GM10847 (cell line): ENCODE measurements around the gene BTN1A1.

Experiments
- POLR2A ChIP-seq: IDR thresholded peaks from 2 replicates; pipeline ENCODE4 v1.6.1; 2011; ENCODE audit not compliant: insufficient read length; ENCODE audit errors: extremely low read depth

The BTN1A1 gene

GRCh38 chr6:26538572-26538902 is 38.4 kb downstream of the BTN1A1 start:
- no peak for TF ChIP-seq POLR2A

- no peak for TF ChIP-seq POLR2A
These were observed 39.0 kb downstream of the BTN1A1 start for GRCh38 chr6:26539071-26539615.

GRCh38 chr6:26541579-26541978 is 41.5 kb downstream of the BTN1A1 start:
- no peak for TF ChIP-seq POLR2A

GRCh38 chr6:26543953-26544352 is 43.9 kb downstream of the BTN1A1 start:
- TF ChIP-seq POLR2A: no peak

- no peak for TF ChIP-seq POLR2A
These were observed 44.4 kb downstream of the BTN1A1 start for GRCh38 chr6:26544473-26544872.

GRCh38 chr6:26545627-26546026 is 45.5 kb downstream of the BTN1A1 start:
- no peak for TF ChIP-seq POLR2A

GRCh38 chr6:26550250-26550993 is 50.3 kb downstream of the BTN1A1 start:
- peak; percentile 31 for TF ChIP-seq POLR2A

GRCh38 chr6:26552205-26552604 is 52.1 kb downstream of the BTN1A1 start:
- no peak for TF ChIP-seq POLR2A

GRCh38 chr6:26552640-26553188 is 52.6 kb downstream of the BTN1A1 start:
- no peak for TF ChIP-seq POLR2A

GRCh38 chr6:26553264-26553634 is 53.1 kb downstream of the BTN1A1 start:
- no peak for TF ChIP-seq POLR2A

GRCh38 chr6:26553635-26554446 is 53.7 kb downstream of the BTN1A1 start:
- TF ChIP-seq POLR2A: no peak

- no peak for TF ChIP-seq POLR2A
These were observed 54.3 kb downstream of the BTN1A1 start for GRCh38 chr6:26554447-26554696.

GRCh38 chr6:26554697-26555504 is 54.8 kb downstream of the BTN1A1 start:
- no peak for TF ChIP-seq POLR2A

GRCh38 chr6:26555505-26556262 is 55.6 kb downstream of the BTN1A1 start:
- TF ChIP-seq POLR2A: no peak
